Activated CD8-positive, alpha-beta memory T cell treated with anti-CD3 and anti-CD28 coated beads, Interleukin-2, amount 10 ng/mL, durations not matched to agents 7 days and 5 days (primary cell): ENCODE results near the gene KIAA0753. TPM values are rescaled to one million over a fixed set of nuclear protein-coding genes. Genes with fewer than 3 reads are reported as not detected.

Source experiments
- ATAC-seq: fragments of 150-1000 bp; cut with Tn5 transposase; one replicate; pipeline ENCODE4 v1.10.0; 2021; ENCODE audit warnings: moderate library complexity
- CTCF ChIA-PET: fragments of 350-600 bp; sonication (Branson Sonifier 250); formaldehyde crosslinking; loops from one replicate; lab custom pipeline; 2021; ENCODE audit warnings: antibody characterized with exemption; lab: Charles Lee
- DNase-seq: peaks from one replicate; pipeline ENCODE4 v3.0.0-alpha.2; 2020
- H3K27ac Mint-ChIP-seq: one replicate; pipeline ENCODE4 v1.8.0; 2021; ENCODE audit warnings: mild to moderate bottlenecking, mixed read lengths
- H3K27me3 Mint-ChIP-seq: one replicate; pipeline ENCODE4 v1.8.0; 2021; ENCODE audit warnings: mixed read lengths
- H3K36me3 Mint-ChIP-seq: one replicate; pipeline ENCODE4 v1.8.0; 2021; ENCODE audit warnings: mild to moderate bottlenecking, mixed read lengths
- H3K4me1 Mint-ChIP-seq: one replicate; pipeline ENCODE4 v1.8.0; 2021; ENCODE audit warnings: mixed read lengths
- H3K4me3 Mint-ChIP-seq: one replicate; pipeline ENCODE4 v1.8.0; 2021; ENCODE audit warnings: mild to moderate bottlenecking, moderate library complexity, mixed read lengths
- H3K9me3 Mint-ChIP-seq: one replicate; pipeline ENCODE4 v1.8.0; 2022; ENCODE audit warnings: low read depth, mixed read lengths
- total RNA-seq, 2 experiments: library from RNA; stranded (reverse); gene quantifications; one replicate each; pipeline ENCODE4 v1.2.3, GENCODE V29; 2021

The KIAA0753 gene
- total RNA-seq, 2 experiments from 2014 or later, result 16.5 to 18.0 TPM

DNA sequence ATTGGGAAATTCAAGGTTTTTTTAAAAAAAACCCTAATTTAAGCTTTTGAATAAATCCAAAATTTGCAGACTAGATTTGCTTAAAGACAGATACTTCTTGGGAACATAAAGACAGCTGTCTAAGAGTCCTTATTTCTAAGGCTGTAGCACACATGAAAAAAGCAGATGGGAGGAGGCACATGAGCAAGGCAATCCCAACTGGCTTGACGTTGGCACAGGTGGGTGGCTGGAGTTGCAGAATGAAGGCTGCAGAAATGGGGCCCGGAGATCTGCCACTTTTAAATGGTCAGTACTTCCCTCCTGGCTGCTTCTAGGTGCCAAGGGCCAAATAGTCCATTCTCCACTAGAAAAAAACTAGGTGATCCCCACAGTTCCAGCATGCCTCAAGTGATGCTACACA lies 4.4 kb downstream of the KIAA0753 start:
- Mint-ChIP-seq H3K27me3 (no peaks in the 10 kb centered on the region), H3K9me3 (no peaks in the 10 kb centered on the region), H3K27ac (no peak overlapping the region), H3K4me1 (peaks cover 18% of the 10 kb centered on the region), H3K36me3 (peaks cover 27% of the 10 kb centered on the region), H3K4me3 (no peak overlapping the region)
- ATAC-seq (no peak), DNase-seq (no peak)
- CTCF ChIA-PET, result no interaction called here

DNA sequence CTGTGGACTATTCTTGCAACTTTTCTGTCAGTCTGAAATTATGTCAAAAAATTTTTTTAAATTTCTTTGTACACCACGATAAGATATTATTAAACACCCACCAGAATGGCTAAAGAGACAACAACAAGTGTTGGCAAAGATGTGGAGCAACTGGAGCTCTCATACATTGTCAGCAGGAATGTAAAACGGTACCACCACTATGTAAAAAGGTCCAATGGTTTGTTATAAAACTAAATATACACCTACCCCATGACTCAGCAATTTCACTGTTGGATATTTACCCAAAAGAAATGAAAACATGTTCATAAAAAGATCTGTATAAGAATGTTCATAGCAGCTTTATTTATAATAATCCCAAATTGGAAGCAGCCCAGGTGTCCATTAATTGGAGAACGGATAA lies 7.2 kb downstream of the KIAA0753 start:
- CTCF ChIA-PET, result no interaction called here
- ATAC-seq (no peak), DNase-seq (no peak)
- no peak overlapping the region for H3K4me3 Mint-ChIP-seq
- peaks cover 10% of the 10 kb centered on the region for H3K4me1 Mint-ChIP-seq
- no peaks in the 10 kb centered on the region for H3K27me3 Mint-ChIP-seq
- no peaks in the 10 kb centered on the region for H3K9me3 Mint-ChIP-seq
- H3K27ac Mint-ChIP-seq, result no peak overlapping the region
- peaks cover 38% of the 10 kb centered on the region for H3K36me3 Mint-ChIP-seq

DNA sequence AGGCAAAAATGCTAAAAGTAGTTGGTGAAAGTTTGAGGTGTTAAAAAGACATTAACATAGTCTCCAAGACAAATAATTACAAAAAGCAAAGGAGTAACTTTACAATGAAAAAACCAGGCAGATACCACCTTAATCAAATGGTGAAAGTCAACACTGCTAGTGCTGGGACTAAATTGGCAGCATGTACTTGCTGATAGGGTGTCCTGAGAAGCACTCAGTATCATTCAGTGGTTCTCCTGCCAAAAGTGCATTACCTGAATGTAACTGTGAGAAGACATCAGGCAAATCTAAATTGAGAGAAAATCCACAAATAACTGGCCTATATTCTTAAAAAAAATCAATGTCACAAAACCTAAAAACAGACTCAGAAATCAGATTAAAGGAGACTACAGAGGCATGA lies 8.0 kb downstream of the KIAA0753 start:
- Mint-ChIP-seq H3K9me3 (no peaks in the 10 kb centered on the region), H3K36me3 (peaks cover 44% of the 10 kb centered on the region), H3K4me3 (no peak overlapping the region), H3K27me3 (no peaks in the 10 kb centered on the region), H3K27ac (no peak overlapping the region), H3K4me1 (peaks cover 13% of the 10 kb centered on the region)
- ATAC-seq (no peak), DNase-seq (no peak)
- CTCF ChIA-PET, result no interaction called here

DNA sequence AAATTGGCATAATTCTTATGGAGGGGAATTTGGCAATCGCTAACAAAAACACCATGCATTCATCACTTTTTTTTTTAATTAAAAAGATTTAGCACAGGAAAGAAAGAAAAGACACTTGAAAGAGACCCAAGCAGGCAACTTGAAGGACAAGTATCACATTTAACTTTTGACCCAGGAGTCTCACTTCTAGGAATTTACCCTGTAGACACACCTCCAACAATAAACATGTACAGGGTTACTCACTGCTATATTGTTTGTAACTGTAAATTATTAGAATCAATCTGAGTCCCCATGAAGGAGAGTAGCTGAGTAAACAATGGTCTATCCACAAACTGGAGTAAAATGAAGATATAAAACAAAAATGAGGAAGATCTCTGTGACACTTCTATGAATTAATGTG lies 10.1 kb downstream of the KIAA0753 start:
- no peaks in the 10 kb centered on the region for H3K27me3 Mint-ChIP-seq
- H3K9me3 Mint-ChIP-seq, result no peaks in the 10 kb centered on the region
- no peak overlapping the region for H3K4me3 Mint-ChIP-seq
- no peak overlapping the region for H3K27ac Mint-ChIP-seq
- CTCF ChIA-PET, result no interaction called here
- no peak for ATAC-seq
- no peak for DNase-seq
- peaks cover 47% of the 10 kb centered on the region for H3K36me3 Mint-ChIP-seq
- H3K4me1 Mint-ChIP-seq, result peaks cover 14% of the 10 kb centered on the region

DNA sequence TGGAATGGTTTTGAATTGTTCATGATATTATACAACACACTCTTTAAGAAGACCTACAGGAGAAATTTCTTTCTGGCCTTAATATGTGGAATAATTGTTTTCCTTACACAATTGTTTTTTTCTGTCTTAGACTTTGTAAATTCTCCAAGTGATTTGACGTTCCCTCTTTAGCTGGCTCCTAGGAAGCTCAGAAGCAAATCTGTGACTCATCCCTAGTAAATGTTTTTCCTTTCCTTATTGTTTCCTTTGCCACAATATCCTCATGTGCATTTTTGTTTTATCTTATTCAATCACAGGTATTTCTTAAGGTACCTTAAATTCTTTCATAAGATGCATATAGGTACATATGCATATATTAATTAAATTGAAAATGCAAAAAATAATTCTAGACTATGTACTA lies 13.5 kb downstream of the KIAA0753 start:
- Mint-ChIP-seq H3K27me3 (no peaks in the 10 kb centered on the region), H3K36me3 (peaks cover 25% of the 10 kb centered on the region), H3K27ac (no peak overlapping the region), H3K4me3 (no peak overlapping the region), H3K9me3 (no peaks in the 10 kb centered on the region), H3K4me1 (peaks cover 14% of the 10 kb centered on the region)
- no peak for DNase-seq
- CTCF ChIA-PET, result no interaction called here
- no peak for ATAC-seq

DNA sequence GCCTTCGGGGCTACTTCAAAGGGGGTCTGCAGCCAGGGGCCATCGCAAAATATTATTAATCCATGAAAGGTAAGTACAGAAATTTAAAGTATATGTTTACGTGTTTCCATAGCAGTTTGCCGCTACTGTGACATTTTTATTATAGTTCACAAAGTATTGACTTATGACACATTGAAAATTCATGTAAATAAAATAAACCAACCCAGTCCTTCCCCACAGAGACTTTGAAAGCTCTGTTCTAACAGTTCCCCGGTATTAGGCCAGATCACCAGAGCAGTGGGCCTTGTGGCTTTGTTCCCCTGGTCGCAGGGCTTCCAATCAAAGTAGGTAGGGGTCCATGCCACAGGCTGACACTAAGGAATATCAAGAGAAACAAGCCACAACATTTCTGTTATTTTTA lies 13.9 kb downstream of the KIAA0753 start:
- H3K27me3 Mint-ChIP-seq, result no peaks in the 10 kb centered on the region
- ATAC-seq, result no peak
- no peak overlapping the region for H3K27ac Mint-ChIP-seq
- no peaks in the 10 kb centered on the region for H3K9me3 Mint-ChIP-seq
- peaks cover 25% of the 10 kb centered on the region for H3K36me3 Mint-ChIP-seq
- H3K4me3 Mint-ChIP-seq, result no peak overlapping the region
- no peak for DNase-seq
- peaks cover 14% of the 10 kb centered on the region for H3K4me1 Mint-ChIP-seq
- CTCF ChIA-PET, result no interaction called here

DNA sequence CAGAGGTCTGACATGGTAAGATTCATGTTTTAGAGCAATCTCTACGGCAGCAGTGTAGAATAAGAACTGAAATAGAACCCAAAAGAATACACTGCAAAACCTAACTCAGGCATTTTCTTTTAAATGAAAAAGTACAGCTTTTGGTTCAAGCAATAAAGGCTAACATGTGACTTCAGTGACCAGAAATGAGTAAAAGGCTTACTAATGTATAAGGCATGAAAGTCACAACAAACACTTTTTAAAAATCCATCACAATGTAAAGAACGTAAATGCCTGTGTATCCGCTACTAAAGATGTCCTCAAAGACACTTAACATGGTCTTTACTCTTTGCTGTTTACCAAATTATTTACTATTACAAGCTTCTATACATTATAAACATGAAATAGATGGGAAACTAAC lies 16.6 kb downstream of the KIAA0753 start:
- DNase-seq (no peak), ATAC-seq (no peak)
- Mint-ChIP-seq H3K4me1 (peaks cover 10% of the 10 kb centered on the region), H3K36me3 (peaks cover 20% of the 10 kb centered on the region), H3K9me3 (no peaks in the 10 kb centered on the region), H3K27me3 (no peaks in the 10 kb centered on the region), H3K27ac (no peak overlapping the region), H3K4me3 (no peak overlapping the region)
- CTCF ChIA-PET, result no interaction called here

DNA sequence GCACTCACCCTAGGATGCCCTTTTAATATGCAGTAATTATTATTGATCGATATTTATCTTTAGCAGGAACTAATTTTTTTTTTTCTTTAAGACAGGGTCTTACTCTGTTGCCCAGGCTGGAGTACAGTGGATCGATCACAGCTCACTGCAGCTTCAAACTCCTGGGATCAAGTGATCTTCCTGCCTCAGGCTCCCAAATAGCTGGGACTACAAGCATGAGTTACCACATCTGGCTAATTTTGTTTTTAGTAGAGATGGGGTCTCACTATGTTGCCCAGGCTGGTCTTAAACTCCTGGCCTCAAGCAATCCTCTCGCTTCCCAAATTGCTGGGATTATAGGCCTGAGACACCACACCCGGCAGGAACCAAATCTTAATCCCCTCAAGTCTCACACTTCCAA lies 29.3 kb downstream of the KIAA0753 start:
- Mint-ChIP-seq H3K4me3 (no peak overlapping the region), H3K27me3 (no peaks in the 10 kb centered on the region), H3K4me1 (no peaks in the 10 kb centered on the region), H3K27ac (no peak overlapping the region), H3K9me3 (no peaks in the 10 kb centered on the region), H3K36me3 (peaks cover 13% of the 10 kb centered on the region)
- no peak for ATAC-seq
- CTCF ChIA-PET, result interaction anchor here (0.9 to 1.1 kb wide), 2 partner anchors 13 to 132 kb away, joined by 3 read pairs; no protein-coding TSS in a partner anchor
- no peak for DNase-seq

DNA sequence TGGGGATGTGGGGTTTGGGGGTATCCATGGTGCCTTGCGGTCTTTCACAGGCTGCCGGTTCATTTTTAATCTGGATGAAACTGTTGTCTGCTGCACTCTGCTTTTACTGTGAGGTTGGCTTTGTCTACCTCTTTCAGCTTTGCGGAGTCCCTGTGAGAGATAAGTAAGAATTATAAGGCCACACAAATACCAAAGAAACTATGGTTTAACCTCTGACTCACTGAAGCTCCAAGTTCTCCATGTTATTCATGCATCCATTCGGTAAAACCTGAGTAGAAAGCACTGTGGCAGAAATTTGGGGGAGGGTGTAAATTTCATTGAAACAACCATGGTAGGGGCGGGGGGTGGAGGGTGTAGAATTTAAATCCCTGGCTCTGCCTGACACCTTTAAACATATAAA lies 30.5 kb downstream of the KIAA0753 start:
- CTCF ChIA-PET, result no interaction called here
- ATAC-seq, result no peak
- H3K4me3 Mint-ChIP-seq, result no peak overlapping the region
- no peaks in the 10 kb centered on the region for H3K9me3 Mint-ChIP-seq
- H3K27me3 Mint-ChIP-seq, result no peaks in the 10 kb centered on the region
- DNase-seq, result no peak
- no peak overlapping the region for H3K27ac Mint-ChIP-seq
- H3K4me1 Mint-ChIP-seq, result no peaks in the 10 kb centered on the region
- peaks cover 14% of the 10 kb centered on the region for H3K36me3 Mint-ChIP-seq

DNA sequence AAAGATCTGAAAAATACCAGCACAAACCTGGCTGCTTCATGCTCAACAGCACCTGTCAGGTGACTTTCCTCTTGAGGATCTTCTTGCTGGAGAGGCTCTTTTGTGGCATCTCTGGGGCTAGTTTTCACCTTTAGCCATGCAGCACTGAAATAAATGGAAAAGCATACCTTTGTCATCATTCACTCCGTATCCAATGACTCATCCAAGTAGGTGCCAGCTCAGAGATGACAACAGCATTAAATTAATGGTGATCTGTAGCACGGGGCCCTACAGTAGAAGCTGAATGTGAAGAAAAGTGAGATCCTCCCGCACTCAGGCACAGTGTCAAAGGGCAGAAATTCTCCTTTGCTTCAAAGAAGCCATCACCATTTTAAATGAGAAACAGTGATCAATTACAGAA lies 32.2 kb downstream of the KIAA0753 start:
- CTCF ChIA-PET, result interaction anchor here (1.2 to 1.8 kb wide), 3 partner anchors 17 to 21 kb away, joined by 3 to 5 read pairs (median 3); no protein-coding TSS in a partner anchor
- Mint-ChIP-seq H3K4me1 (no peaks in the 10 kb centered on the region), H3K27me3 (no peaks in the 10 kb centered on the region), H3K9me3 (no peaks in the 10 kb centered on the region), H3K27ac (no peak overlapping the region), H3K36me3 (peaks cover 17% of the 10 kb centered on the region), H3K4me3 (no peak overlapping the region)
- no peak for DNase-seq
- no peak for ATAC-seq

DNA sequence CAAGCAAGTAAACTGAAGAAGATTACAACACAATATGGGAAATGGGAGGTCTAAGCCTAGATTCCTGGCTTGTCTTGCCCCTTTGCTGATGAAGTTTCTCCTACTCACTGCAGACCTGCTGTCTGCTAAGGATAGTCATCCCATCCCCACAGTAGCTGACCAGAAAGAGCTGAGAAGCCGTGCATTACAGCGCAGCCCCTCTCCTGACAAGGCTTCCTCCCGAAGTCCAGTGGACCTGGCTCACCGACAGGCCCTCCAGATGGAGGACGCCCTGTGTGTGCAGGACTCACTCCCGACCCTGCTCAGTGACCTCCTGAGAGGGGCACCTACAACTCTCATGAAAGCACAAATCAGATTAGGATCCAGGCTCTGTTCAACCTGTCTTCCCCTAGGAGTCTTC lies 35.4 kb downstream of the KIAA0753 start:
- Mint-ChIP-seq H3K36me3 (peaks cover 25% of the 10 kb centered on the region), H3K27ac (no peak overlapping the region), H3K9me3 (no peaks in the 10 kb centered on the region), H3K27me3 (no peaks in the 10 kb centered on the region), H3K4me3 (no peak overlapping the region), H3K4me1 (no peaks in the 10 kb centered on the region)
- no peak for DNase-seq
- ATAC-seq, result no peak
- CTCF ChIA-PET, result interaction anchor here (0.6 to 1.4 kb wide), 2 partner anchors 130 to 136 kb away, joined by 3 read pairs; no protein-coding TSS in a partner anchor

DNA sequence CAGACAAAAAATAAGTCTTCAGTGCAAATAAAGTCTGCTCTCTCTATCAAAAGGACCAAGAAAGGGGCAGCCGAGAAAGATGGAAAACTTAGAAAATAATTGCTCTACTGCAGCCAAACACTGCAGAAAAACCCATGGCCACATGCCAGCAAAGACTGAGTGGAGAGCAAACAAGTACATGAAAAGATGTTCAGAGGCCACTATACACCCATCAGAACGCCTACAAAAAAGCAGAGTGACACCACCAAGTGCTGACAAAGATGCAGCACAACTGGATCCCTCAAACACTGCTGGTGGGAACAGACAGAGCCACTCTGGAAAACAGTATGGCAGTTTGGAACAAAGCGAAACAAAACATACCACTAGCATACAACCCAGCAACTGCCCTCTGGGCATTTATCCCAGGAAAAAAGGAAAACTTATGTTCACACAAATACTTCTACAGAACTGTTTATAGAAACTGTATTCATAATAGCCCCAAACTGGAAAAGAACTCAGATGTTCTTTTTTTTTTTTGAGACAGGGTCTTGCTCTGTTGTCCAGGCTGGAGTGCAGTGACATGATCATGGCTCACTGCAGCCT lies 36.7 kb downstream of the KIAA0753 start:
- Mint-ChIP-seq H3K4me3 (no peak overlapping the region), H3K4me1 (no peaks in the 10 kb centered on the region), H3K36me3 (peaks cover 22% of the 10 kb centered on the region), H3K9me3 (no peaks in the 10 kb centered on the region), H3K27me3 (no peaks in the 10 kb centered on the region), H3K27ac (no peak overlapping the region)
- CTCF ChIA-PET, result interaction anchor here (1.4 kb wide), 1 partner anchor 135 kb away, joined by 3 read pairs; no protein-coding TSS in a partner anchor
- DNase-seq (no peak), ATAC-seq (no peak)

DNA sequence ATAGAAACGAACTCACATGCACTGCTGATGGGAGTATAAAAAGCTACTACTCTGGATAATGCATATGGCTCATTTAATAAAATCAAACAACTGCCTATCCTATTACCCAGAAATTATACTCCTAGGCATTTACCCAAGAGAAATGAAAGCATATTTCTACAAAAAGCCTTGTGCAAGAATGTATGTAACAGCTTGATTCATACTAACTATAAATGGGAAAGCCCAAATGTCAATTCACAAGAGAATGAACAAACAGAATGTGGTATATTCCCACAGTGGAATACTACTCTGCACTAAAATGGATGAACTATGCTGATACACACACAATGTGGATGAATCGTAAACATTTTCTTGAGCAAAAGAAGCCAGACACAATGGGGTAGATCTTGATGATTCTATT lies 38.4 kb downstream of the KIAA0753 start:
- DNase-seq (no peak), ATAC-seq (no peak)
- CTCF ChIA-PET, result no interaction called here
- Mint-ChIP-seq H3K4me1 (no peaks in the 10 kb centered on the region), H3K27ac (no peak overlapping the region), H3K4me3 (no peak overlapping the region), H3K9me3 (no peaks in the 10 kb centered on the region), H3K27me3 (no peaks in the 10 kb centered on the region), H3K36me3 (peaks cover 22% of the 10 kb centered on the region)

DNA sequence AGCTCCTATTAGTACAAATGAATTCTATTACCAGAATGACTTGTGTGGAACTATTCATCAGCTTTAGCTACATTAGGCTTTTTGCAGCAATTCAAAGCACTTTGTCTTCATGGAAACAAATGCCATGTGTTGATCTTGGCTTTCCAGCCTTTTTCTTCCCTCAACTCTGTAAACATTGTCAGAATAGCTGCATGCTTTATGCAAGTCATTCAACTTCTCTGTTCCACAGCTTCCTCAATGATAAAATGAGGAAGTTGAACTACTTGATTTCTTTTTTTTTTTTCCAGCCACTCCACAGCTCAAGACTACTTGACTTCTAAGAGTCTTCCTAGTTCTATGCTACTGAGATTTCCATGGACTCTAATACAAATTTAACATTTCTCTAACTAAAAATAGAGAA lies 41.1 kb downstream of the KIAA0753 start:
- H3K4me3 Mint-ChIP-seq, result no peak overlapping the region
- CTCF ChIA-PET, result no interaction called here
- H3K9me3 Mint-ChIP-seq, result no peaks in the 10 kb centered on the region
- DNase-seq (no peak), ATAC-seq (no peak)
- no peaks in the 10 kb centered on the region for H3K27me3 Mint-ChIP-seq
- H3K27ac Mint-ChIP-seq, result no peak overlapping the region
- H3K36me3 Mint-ChIP-seq, result peaks cover 22% of the 10 kb centered on the region
- H3K4me1 Mint-ChIP-seq, result no peaks in the 10 kb centered on the region
